Neutrophil (primary cell): ENCODE data around the gene WDR90.

Source experiments
- H3K27ac ChIP-seq: fragments of 200-600 bp; sonication (generic); 2 replicates; pipeline ENCODE4 v1.5.1; 2016; ENCODE audit warnings: mild to moderate bottlenecking, moderate library complexity
- H3K27me3 ChIP-seq: fragments of 200-600 bp; sonication (generic); 2 replicates; pipeline ENCODE4 v1.6.0; 2016; ENCODE audit warnings: mild to moderate bottlenecking
- H3K36me3 ChIP-seq: fragments of 200-600 bp; sonication (generic); 2 replicates; pipeline ENCODE4 v1.5.1; 2017
- H3K4me1 ChIP-seq, 2 experiments: fragments of 200-600 bp in 1 of 2; sonication (generic) in 1 of 2; 1 replicate in 1 of 2; 2 replicates in 1 of 2; pipeline versions ENCODE4 v1.5.1 to v1.6.1; 2013 to 2016; ENCODE audit warnings: low read depth in 1 of 2, low read length in 1 of 2, mild to moderate bottlenecking in 1 of 2, moderate library complexity in 1 of 2; ENCODE audit not compliant: control insufficient read depth in 1 of 2, insufficient read depth in 1 of 2
- H3K4me3 ChIP-seq, 2 experiments: fragments of 200-600 bp in 1 of 2; sonication (generic) in 1 of 2; 1 replicate in 1 of 2; 2 replicates in 1 of 2; pipeline ENCODE4 v1.5.1; 2013 to 2016; ENCODE audit warnings: low read depth in 1 of 2, low read length in 1 of 2, mild to moderate bottlenecking in 1 of 2, moderate library complexity in 1 of 2
- H3K9me3 ChIP-seq: fragments of 200-600 bp; sonication (generic); 2 replicates; pipeline ENCODE4 v1.5.1; 2016
- TF ChIP-seq, protein P1 (sequence below): fragments of 200-600 bp; sonication (generic); IDR thresholded peaks from 2 replicates; pipeline ENCODE4 v1.5.1; 2016; ENCODE audit warnings: antibody characterized with exemption

WDR90 gene

GRCh38 chr16:649631-650030 lies 466 bp downstream of the WDR90 start:
- Histone ChIP-seq H3K4me1 (peaks cover 21 to 28% of the 10 kb centered on the region in 2 experiments), H3K4me3 (peak overlapping the region; percentile 80 to 84), H3K9me3 (no peaks in the 10 kb centered on the region), H3K36me3 (no peaks in the 10 kb centered on the region), H3K27ac (peak overlapping the region; percentile 78), H3K27me3 (no peaks in the 10 kb centered on the region)
- TF ChIP-seq, protein P1, sequence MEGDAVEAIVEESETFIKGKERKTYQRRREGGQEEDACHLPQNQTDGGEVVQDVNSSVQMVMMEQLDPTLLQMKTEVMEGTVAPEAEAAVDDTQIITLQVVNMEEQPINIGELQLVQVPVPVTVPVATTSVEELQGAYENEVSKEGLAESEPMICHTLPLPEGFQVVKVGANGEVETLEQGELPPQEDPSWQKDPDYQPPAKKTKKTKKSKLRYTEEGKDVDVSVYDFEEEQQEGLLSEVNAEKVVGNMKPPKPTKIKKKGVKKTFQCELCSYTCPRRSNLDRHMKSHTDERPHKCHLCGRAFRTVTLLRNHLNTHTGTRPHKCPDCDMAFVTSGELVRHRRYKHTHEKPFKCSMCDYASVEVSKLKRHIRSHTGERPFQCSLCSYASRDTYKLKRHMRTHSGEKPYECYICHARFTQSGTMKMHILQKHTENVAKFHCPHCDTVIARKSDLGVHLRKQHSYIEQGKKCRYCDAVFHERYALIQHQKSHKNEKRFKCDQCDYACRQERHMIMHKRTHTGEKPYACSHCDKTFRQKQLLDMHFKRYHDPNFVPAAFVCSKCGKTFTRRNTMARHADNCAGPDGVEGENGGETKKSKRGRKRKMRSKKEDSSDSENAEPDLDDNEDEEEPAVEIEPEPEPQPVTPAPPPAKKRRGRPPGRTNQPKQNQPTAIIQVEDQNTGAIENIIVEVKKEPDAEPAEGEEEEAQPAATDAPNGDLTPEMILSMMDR: no peak

DNA sequence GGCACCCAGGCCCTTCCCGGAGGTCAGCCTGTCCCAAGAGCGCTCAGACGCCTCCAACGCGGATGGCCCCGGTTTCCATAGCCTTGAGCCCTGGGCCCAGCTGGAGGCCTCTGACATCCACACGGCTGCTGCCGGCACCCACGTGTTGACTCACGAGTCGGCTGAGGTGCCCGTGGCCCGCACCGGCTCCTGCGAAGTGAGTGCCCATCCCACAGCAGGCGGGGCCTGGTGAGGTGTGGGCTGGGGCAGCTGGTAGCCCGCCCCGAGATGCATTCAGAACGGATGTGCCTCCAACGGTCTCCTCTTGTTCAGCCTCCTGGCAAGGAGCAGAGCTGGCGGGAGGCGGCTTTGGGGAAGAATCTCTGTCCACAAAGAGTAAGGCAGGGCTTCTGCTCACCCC lies 2.7 kb downstream of the WDR90 start:
- H3K4me3 ChIP-seq: no peak overlapping the region
- peaks cover 6% of the 10 kb centered on the region for H3K36me3 ChIP-seq
- no peak overlapping the region for H3K27ac ChIP-seq
- TF ChIP-seq, protein P1: no peak
- H3K27me3 ChIP-seq: no peaks in the 10 kb centered on the region
- peaks cover 21 to 28% of the 10 kb centered on the region in 2 experiments for H3K4me1 ChIP-seq
- no peaks in the 10 kb centered on the region for H3K9me3 ChIP-seq

DNA sequence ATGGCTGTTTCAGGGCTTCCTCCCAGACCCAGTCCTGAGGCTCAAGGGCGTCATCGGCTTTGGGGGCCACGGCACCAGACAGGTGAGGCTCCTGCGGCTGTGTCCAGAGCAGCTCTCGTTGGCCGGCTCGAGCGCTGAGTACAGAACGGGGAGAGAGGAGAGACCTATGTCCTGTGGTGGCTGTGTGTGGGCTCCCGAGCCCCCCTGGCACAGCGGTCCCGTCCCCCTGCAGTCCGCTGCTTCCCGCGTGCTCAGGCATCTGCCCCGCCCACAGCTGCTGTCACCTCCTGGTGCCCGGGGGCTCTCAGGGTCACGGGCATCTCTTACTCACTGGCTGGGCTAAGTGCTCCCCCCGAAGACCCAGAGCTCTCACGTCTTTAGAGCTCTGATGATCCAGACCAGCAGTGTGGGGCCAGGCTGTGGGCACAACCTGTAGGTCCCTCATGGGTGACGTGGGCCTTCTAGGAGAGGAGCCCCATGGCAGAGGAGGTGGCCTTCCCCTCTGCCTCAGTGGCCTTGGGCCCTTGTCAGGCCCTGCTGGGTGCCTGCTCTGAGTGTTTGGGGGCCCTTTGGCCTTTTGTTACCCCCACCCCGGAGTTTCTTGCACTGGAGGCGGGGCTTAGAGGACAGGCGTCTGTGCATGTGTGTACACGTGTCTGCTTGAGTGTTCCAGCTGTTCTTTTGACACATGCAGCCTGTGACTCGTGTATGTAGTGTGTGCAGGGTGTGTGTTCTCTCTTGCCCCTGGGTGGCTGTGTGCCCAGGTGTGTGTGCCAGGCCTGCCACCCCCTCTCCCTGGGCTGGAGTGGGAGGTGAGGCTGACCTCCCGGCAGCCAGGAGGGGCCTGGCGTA lies 3.5 kb downstream of the WDR90 start:
- Histone ChIP-seq H3K4me1 (peaks cover 21 to 26% of the 10 kb centered on the region in 2 experiments), H3K36me3 (peaks cover 6% of the 10 kb centered on the region)

DNA sequence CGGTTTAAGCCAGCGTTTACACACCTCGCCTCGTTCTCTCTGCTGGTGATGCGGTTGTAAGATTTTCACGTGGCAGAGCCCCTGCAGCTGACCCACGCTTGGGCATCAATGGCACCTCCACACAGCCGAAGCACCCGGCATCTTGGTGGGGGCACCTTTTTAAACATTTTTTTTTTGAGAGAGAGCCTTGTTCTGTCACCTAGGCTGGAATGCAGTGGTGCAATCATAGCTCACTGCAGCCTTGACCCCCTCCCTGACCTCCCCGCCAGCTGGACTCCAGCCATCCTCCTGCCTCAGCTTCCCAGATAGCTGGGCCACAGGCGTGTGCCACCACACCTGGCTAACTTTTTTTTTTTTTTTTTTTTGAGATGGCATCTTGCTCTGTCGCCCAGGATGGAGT lies 4.9 kb downstream of the WDR90 start:
- peaks cover 9 to 12% of the 10 kb centered on the region in 2 experiments for H3K4me1 ChIP-seq
- no peaks in the 10 kb centered on the region for H3K9me3 ChIP-seq
- peaks cover 6% of the 10 kb centered on the region for H3K36me3 ChIP-seq
- no peaks in the 10 kb centered on the region for H3K27me3 ChIP-seq
- H3K27ac ChIP-seq: no peak overlapping the region
- no peak overlapping the region for H3K4me3 ChIP-seq
- TF ChIP-seq, protein P1: no peak

More for the DNA sequence above, 3.5 kb downstream of the WDR90 start:
- H3K27me3 ChIP-seq: no peaks in the 10 kb centered on the region
- no peak overlapping the region for H3K4me3 ChIP-seq
- H3K27ac ChIP-seq: no peak overlapping the region
- H3K9me3 ChIP-seq: no peaks in the 10 kb centered on the region
- TF ChIP-seq, protein P1: no peak

DNA sequence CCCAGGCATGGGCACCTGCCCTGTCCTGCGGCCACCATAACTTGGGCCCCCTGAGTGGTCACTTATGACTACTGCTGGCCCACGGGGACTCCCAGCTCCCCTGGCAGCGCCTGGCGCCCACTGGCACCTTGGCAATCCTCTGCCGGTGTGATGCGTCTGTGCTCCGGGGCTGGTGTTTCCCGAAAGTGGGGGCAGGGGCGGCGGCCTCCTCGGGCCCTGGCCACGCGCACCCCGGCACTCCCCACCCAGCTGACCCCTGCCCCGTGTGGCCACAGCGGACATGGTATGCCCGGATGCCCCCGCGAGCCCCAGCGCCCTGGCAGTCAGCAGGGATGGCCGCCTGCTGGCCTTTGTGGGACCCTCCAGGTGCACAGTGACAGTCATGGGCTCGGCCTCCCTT lies 8.3 kb downstream of the WDR90 start:
- H3K36me3 ChIP-seq: peaks cover 6% of the 10 kb centered on the region

More for the DNA sequence above, 8.3 kb downstream of the WDR90 start:
- Histone ChIP-seq H3K4me3 (no peak overlapping the region), H3K4me1 (peaks cover 9 to 13% of the 10 kb centered on the region in 2 experiments), H3K9me3 (no peaks in the 10 kb centered on the region), H3K27me3 (no peaks in the 10 kb centered on the region), H3K27ac (no peak overlapping the region)
- TF ChIP-seq, protein P1: no peak
